SK-N-MC (cell line): ENCODE data around the gene ADGRL3.

Experiments used
- EZH2 ChIP-seq: fragments of 200-600 bp; sonication (generic); IDR thresholded peaks from one replicate; pipeline ENCODE4 v1.6.1; 2017; ENCODE audit warnings: antibody characterized with exemption
- FOXP2 ChIP-seq: optimal IDR thresholded peaks from 2 replicates; pipeline ENCODE3; 2011; ENCODE audit warnings: mild to moderate bottlenecking, moderate library complexity; ENCODE audit not compliant: insufficient read depth; ENCODE audit errors: extremely low read length, control extremely low read depth
- POLR2AphosphoS5 ChIP-seq: IDR thresholded peaks from 2 replicates; pipeline ENCODE4 v1.6.1; 2012; ENCODE audit warnings: mild to moderate bottlenecking, low read depth, low read length, borderline replicate concordance

GRCh38 chr4:61561028-61561427, 360.9 kb downstream of the ADGRL3 start:
- TF ChIP-seq POLR2AphosphoS5: no peak
- no peak for TF ChIP-seq EZH2
- no peak for TF ChIP-seq FOXP2
